Measurements from ENCODE around the gene AK3.

The AK3 gene

GRCh38 chr9:4764033-4764432 is 23.0 kb upstream of the AK3 start:
- no peaks in the 10 kb centered on the region for H3K9me3 ChIP-seq (ENCODE audit: insufficient read depth, low read length)
- no peak overlapping the region for H3K4me2 ChIP-seq (ENCODE audit: low read length)
- H2AFZ ChIP-seq (ENCODE audit: low read depth, low read length) = no peak overlapping the region
- no peak overlapping the region for H3K4me3 ChIP-seq (ENCODE audit: low read length)
- no peaks in the 10 kb centered on the region for H3K79me2 ChIP-seq (ENCODE audit: low read length)
- H3K9ac ChIP-seq (ENCODE audit: low read length) = no peak overlapping the region
- no peaks in the 10 kb centered on the region for H4K20me1 ChIP-seq (ENCODE audit: insufficient read depth, low read length)
- H3K4me1 ChIP-seq (ENCODE audit: low read length) = peaks cover 21% of the 10 kb centered on the region
- peaks cover 12% of the 10 kb centered on the region for H3K27me3 ChIP-seq (ENCODE audit: low read depth, low read length)
- TF ChIP-seq CTCF (IDR thresholded peaks at IDR 0.05; ENCODE audit: low read depth, low read length) (no peak), EZH2phosphoT487 (IDR thresholded peaks at IDR 0.05; ENCODE audit: low read depth) (no peak)
- H3K36me3 ChIP-seq (replicated peaks; ENCODE audit: low read depth, low read length) = no peaks in the 10 kb centered on the region
- H3K27ac ChIP-seq (ENCODE audit: low read length) = no peak overlapping the region

- H4K20me1 ChIP-seq (ENCODE audit: insufficient read depth, low read length) = no peaks in the 10 kb centered on the region
- peak overlapping the region; percentile 82 for H3K4me3 ChIP-seq (ENCODE audit: low read length)
- H3K27ac ChIP-seq (ENCODE audit: low read length) = no peak overlapping the region
- no peaks in the 10 kb centered on the region for H3K36me3 ChIP-seq (replicated peaks; ENCODE audit: low read depth, low read length)
- H3K4me1 ChIP-seq (ENCODE audit: low read length) = peaks cover 21% of the 10 kb centered on the region
- no peak for TF ChIP-seq EZH2phosphoT487 (IDR thresholded peaks at IDR 0.05; ENCODE audit: low read depth)
- TF ChIP-seq CTCF (IDR thresholded peaks at IDR 0.05; ENCODE audit: low read depth, low read length) = no peak
- H3K4me2 ChIP-seq (ENCODE audit: low read length) = peak overlapping the region; percentile 97
- peak overlapping the region; percentile 64 for H3K9ac ChIP-seq (ENCODE audit: low read length)
- H3K79me2 ChIP-seq (ENCODE audit: low read length) = no peaks in the 10 kb centered on the region
- H3K27me3 ChIP-seq (ENCODE audit: low read depth, low read length) = peaks cover 12% of the 10 kb centered on the region
- H2AFZ ChIP-seq (ENCODE audit: low read depth, low read length) = peak overlapping the region; percentile 61
- H3K9me3 ChIP-seq (ENCODE audit: insufficient read depth, low read length) = no peaks in the 10 kb centered on the region
Observed at GRCh38 chr9:4762886-4763541, 22.0 kb upstream of the AK3 start.

GRCh38 chr9:4762108-4762885 is 21.3 kb upstream of the AK3 start:
- H3K4me1 ChIP-seq (ENCODE audit: low read length) = peaks cover 21% of the 10 kb centered on the region
- H3K36me3 ChIP-seq (replicated peaks; ENCODE audit: low read depth, low read length) = no peaks in the 10 kb centered on the region
- peak; percentile 90 for TF ChIP-seq CTCF (IDR thresholded peaks at IDR 0.05; ENCODE audit: low read depth, low read length)
- TF ChIP-seq EZH2phosphoT487 (IDR thresholded peaks at IDR 0.05; ENCODE audit: low read depth) = no peak
- H3K9ac ChIP-seq (ENCODE audit: low read length) = peak overlapping the region; percentile 64
- no peaks in the 10 kb centered on the region for H3K79me2 ChIP-seq (ENCODE audit: low read length)
- peak overlapping the region; percentile 61 for H2AFZ ChIP-seq (ENCODE audit: low read depth, low read length)
- H3K9me3 ChIP-seq (ENCODE audit: insufficient read depth, low read length) = no peaks in the 10 kb centered on the region
- H3K27me3 ChIP-seq (ENCODE audit: low read depth, low read length) = peaks cover 12% of the 10 kb centered on the region
- no peak overlapping the region for H3K27ac ChIP-seq (ENCODE audit: low read length)
- no peaks in the 10 kb centered on the region for H4K20me1 ChIP-seq (ENCODE audit: insufficient read depth, low read length)
- H3K4me2 ChIP-seq (ENCODE audit: low read length) = peak overlapping the region; percentile 97
- H3K4me3 ChIP-seq (ENCODE audit: low read length) = peak overlapping the region; percentile 82

GRCh38 chr9:4760122-4760521 is 19.1 kb upstream of the AK3 start:
- Histone ChIP-seq H3K27me3 (ENCODE audit: low read depth, low read length) (peaks cover 12% of the 10 kb centered on the region), H3K9ac (ENCODE audit: low read length) (no peak overlapping the region), H3K4me1 (ENCODE audit: low read length) (peaks cover 26% of the 10 kb centered on the region), H4K20me1 (ENCODE audit: insufficient read depth, low read length) (no peaks in the 10 kb centered on the region), H3K36me3 (replicated peaks; ENCODE audit: low read depth, low read length) (no peaks in the 10 kb centered on the region), H3K27ac (ENCODE audit: low read length) (no peak overlapping the region), H3K4me3 (ENCODE audit: low read length) (no peak overlapping the region), H3K9me3 (ENCODE audit: insufficient read depth, low read length) (no peaks in the 10 kb centered on the region), H3K4me2 (ENCODE audit: low read length) (no peak overlapping the region), H3K79me2 (ENCODE audit: low read length) (no peaks in the 10 kb centered on the region), H2AFZ (ENCODE audit: low read depth, low read length) (no peak overlapping the region)
- TF ChIP-seq CTCF (IDR thresholded peaks at IDR 0.05; ENCODE audit: low read depth, low read length) = no peak
- TF ChIP-seq EZH2phosphoT487 (IDR thresholded peaks at IDR 0.05; ENCODE audit: low read depth) = no peak
